Endometrial microvascular endothelial cells (primary cell): ENCODE results near the gene OR9G1. TPM values are rescaled to one million over a fixed set of nuclear protein-coding genes. Genes with fewer than 3 reads are reported as not detected.

Experiments
- total RNA-seq: library from RNA; depleted of rRNA; stranded (reverse); fragments of >200 nt; gene quantifications from one replicate; pipeline ENCODE4 v1.2.3, GENCODE V29; 2015; ENCODE audit errors: inconsistent ontology term

The OR9G1 gene
- total RNA-seq, 1 donor from 2014 or later, result not detected

Other genes with a start within 250 kb of the OR9G1 start
- not detected for gene OR5M3, start 225.7 kb upstream of the OR9G1 start, total RNA-seq
- not detected for gene OR5M8, start 207.7 kb upstream of the OR9G1 start, total RNA-seq
- not detected for gene OR5M11, start 155.8 kb upstream of the OR9G1 start, total RNA-seq
- not detected for gene OR5M10, start 121.4 kb upstream of the OR9G1 start, total RNA-seq
- gene OR5M1, start 84.2 kb upstream of the OR9G1 start, total RNA-seq, result not detected
- gene OR5AP2, start 56.7 kb upstream of the OR9G1 start, total RNA-seq, result not detected
- gene OR5AR1, start 35.4 kb upstream of the OR9G1 start, total RNA-seq, result not detected
- gene OR9G4, start 49.6 kb downstream of the OR9G1 start, total RNA-seq, result not detected